Measurements from ENCODE around the gene SUMO3.

The SUMO3 gene

DNA sequence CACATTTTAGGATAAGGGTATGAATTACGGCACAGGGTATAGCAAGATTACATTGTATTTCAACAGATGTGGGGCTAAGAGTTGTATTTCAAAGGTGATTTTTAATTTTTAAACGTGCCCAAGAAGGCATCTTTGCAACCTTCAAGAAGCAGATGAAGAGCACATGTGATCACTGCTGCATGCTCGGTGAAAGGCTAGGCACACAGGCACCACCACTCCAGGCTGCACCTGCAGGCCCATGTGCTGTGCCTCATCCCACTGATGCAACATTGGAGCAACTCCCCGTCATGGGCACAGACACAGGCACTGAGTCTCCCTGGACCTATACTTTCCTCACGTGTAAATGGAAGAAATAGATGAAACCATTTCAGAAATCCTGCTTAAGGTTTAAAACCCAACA, 39.8 kb downstream of the SUMO3 start:
- no peak for DNase-seq

DNA sequence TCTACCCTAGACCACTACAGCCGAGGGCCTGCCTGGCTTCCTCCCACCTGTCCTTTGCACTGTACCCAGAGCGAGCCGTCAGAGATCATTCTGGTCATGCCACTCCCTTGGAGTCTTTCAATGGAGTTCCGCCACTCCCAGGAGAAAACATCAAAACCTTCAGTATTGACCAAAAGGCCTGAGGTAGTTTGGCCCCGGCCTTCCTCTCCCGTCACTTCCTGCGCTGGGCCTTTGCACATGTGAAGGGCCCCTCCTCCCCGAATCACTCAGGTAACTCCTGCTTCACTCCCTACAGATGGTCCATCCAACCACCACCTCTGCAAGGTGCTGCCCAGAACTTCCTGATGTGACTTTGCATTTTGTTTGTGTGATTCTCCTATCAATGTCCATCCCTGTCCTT, 42.9 kb downstream of the SUMO3 start:
- no peak for DNase-seq

DNA sequence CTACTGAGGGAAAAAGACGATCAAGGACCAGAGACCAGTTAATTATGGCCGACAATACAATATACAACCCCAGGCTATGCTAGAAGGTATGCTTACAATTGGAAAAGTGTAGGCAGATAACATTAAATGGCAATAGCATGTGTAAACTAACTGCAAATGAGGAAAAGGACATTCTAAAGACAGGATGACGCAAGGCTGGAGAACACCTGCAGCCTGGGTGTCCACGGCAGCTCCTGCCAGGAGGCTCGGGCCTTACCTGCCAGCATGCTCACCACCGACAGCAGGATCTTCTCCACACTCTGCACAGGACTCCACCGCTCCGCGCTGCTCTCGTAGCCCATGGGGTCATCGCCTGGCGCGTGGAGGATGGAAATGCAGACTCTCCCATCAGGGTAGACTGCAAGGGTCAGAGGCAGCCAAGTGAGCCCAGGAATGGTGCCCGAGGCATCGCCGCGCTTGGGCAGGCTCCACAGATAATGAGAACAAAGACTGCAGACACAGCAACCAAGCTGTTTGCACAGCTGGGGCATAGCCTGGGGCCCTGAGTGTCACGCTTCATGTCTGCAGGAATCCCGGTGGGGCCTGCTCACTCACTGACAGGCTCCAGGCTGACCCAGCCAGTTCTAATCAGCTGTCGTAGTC, 44.5 kb downstream of the SUMO3 start:
- no peak for DNase-seq

DNA sequence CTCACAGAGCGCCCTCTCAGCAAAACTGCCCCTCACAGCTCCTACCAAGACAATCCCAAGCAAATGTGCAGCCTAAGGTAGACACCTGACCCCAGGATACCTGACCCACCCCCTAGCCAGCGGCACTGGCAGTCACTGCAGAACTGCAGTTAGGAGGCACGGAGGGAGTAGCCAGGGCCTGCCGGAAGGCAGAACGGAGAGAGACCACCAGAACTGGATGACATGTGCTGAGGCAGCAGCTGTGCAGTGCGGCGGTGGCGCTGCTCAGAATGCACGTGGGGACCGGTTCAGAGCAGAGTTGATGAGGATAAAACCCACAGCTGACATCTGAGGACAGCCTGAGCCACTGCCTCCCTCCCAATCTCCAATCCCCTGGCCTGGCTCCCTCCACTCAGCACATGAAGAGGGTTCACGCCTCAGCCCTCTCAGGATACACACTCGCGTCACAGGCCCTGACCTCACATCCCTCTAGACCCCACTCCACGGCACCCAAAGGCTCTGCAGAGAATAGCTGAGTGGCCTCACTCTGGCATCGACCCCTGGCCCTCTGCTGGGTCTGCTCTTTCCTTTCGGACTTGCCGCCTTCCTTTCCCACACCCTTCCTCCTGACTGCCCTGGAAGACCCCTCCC, 45.9 kb downstream of the SUMO3 start:
- no peak for DNase-seq

DNA sequence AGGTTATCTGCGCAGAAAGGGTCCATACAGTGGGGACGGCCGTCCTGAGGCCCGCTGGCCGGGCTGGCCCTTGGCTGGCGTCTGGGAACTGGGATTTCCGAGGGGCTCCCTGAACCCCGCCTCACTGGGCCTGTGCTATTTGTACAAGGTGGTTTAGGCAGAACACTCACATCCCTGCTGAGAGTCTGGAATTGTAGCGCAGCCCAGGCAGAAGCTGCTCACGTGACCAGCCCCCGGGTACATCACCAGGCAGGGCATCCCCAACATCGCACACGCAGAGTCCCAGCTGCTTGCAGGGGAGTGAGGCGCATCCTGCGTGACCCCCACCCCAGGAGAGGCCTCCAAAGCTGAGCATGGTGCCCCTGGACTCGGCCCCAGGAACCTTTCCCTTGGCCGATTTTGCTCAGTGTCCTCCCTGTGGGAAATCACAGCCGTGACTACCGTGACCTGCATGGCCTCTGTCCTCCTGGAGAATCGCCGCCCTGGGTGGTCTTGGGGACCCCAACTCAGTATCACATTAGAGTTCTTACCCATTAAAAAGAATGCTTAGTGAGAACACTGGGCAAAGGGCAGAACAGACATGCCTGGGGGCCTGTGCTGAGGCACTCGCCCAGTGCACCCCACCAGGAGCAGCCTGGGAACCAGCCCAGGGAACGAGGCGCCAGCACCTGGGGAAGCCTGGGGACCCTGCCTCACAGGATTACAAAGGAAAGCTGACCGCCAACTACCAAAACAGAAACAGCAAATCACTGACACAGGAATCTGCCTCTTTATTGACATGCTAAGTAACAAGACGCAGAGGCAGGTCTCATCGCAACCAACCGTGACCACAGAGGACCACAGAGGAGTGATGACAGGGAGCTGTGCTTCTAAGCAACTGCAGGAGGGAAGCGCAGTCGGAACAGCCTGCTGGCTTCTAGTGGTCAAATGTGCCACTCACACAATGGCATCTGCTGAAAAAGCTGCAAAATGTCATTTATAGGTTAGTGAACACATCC, 49.7 kb downstream of the SUMO3 start:
- no peak for DNase-seq

DNA sequence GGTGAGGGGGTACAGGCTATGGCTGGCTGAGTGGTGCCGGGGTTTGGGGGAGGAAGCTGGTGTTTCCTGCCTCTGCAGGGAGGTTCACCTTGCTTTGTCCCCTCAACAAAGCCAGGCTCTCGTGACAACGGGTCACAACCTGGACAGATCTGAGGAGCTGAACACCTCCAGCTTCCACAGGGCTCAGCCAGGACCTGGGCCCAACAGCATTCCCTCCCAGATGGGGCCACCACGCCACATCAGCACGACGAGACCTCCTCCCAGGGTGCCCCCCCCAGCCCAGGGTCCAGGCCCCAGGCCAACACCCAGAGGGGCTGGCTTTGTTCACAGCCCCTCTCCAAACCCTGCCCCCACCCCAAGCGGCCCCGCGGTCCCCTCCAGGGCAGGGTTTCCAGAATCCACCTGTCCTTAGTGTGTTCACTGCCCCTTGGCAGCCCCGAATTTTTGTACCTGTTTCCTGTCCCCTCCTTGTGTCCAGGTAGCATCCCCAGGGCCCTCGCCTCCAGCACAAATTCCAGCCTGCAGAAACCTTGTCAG, 51.0 kb downstream of the SUMO3 start:
- DNase-seq: no peak

DNA sequence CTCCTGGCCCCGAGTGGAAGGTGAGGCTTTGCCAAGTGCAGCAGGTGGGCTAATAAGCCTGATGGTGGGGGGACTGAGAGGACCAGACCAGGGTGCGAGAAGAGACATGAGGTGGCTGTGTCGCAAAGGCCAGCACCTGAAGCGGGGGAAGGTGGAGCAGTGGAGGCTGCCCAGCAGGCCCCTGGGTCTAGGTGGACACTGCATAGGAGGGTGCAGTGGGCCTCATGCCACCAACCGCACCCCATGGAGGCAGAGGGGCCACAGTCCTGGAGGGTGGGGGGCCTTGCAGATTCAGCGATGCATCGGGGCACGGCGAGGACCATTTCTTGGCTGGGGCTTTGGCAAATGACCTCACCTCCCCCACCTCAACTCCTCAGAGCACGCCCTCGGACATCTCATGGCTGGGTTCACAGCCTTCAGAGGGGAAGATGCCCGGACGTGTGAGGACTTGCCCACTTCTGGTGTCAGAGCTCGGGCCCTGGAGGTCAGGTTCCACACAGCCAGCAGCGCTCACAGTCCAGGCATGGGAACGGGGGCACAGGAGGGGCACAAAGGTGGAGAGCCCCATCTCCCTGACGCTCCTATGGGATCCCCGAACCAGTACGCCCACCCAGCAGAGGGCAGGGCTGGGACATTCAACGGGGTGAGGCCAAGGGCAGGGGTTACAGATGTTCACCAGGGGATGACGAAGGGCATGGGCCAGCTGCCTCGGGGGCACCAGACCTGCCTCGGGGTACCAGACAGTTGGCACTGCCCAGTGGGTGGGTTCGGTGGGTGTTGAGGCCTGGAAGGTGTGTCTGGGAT, 51.6 kb downstream of the SUMO3 start:
- DNase-seq: no peak

DNA sequence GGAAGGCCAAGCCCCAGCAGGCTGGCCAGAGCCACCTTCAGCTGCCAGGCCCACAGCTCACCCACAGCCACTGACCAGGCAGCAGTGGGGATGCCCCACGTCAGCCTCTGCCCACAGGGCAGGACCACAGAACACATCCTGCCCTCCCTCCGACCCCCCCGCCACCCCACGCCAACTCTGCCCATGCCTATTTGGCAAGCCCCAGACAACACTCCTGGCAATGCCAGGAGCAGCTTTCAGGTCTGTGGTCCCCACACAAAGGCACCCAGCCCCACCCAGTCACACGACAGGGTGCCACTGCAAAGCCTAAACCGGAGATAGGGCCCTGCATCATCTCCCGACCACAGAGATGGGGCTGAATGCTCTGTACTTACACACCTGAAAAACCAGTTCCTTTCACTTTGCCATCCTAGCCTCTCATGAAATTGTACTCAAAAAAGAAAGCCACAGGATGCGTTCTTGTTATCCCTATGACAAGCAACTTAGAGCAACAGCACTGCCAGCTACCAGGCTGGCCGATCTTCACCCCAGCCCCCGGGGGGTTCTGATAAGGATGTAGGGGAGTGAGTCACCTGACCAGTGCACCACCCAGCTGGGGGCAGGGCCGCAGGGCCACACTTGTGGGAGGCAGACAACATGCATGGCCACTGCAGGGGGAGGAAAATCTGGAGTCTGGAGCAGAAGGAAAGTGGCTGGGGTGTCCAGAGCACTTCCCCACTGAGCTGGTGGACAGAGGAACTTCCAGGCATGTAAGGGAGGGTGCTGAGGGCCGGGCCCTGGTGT, 52.4 kb downstream of the SUMO3 start:
- DNase-seq: no peak

DNA sequence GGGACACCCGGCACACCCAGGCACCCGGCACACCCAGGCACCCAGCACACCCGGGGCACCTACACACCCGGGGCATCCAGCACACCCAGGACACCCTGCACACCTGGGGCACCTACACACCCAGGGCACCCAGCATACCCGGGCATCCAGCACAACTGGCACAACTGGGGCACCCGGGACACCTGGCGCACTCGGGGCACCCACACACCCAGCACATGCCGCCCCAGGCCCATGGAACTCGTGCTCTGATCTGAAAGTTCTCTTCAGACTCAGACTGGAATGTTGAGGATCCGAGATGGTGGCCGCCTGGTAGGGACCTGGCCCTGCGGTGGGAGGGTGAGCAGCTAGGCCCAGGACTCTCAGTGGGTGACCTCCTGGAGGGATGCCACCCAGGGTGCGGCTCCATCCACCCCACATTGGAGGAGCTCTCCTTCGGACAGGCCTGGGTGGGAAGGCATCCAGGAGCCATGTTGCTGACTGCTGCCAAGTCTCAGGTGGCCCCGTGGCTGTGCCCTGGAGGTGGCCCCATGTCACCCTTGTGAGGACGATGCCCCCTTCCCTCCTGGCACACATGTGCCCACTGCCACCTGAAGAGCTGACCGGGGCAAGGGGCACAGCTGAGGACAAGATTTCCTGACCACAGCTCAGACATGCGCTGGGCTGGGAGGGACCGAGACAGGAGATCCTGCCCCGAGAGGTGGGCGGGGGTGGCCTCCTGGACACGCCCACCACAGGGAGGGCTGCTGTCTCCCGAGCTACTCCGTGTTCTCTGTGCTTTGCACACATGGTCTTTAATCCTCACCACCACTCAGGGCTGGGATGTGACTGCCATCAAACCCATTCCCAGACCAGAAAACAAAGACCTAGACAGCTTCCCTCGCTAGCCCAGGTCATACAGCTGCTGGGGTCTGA, 53.3 kb downstream of the SUMO3 start:
- DNase-seq: no peak

DNA sequence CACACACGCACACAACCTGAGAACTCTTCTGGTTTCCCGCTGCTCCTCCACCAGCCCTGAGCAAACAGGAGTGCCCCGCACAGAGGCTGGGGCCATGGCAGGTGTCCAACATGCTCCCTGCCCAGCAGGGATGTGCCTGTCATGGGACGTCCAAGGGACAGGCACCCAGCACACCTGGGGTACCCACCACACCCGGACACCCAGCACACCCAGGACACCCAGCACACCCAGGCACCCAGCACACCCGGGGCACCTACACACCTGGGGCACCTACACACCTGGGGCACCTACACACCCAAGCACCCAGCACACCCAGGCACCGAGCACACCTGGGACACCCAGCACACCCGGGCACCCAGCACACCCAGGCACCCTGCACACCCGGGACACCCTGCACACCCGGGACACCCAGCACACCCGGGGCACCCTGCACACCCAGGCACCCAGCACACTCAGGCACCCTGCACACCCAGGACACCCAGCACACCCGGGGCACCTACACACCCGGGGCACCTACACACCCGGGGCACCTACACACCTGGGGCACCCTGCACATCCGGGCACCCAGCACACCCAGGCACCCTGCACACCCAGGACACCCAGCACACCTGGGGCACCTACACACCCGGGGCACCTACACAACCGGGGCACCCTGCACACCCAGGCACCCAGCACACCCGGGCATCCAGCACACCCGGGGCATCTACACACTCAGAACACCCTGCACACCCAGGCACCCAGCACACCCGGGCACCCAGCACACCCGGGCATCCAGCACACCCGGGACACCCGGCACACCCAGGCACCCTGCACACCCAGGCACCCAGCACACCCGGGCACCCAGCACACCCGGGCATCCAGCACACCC, 54.2 kb downstream of the SUMO3 start:
- DNase-seq: no peak

DNA sequence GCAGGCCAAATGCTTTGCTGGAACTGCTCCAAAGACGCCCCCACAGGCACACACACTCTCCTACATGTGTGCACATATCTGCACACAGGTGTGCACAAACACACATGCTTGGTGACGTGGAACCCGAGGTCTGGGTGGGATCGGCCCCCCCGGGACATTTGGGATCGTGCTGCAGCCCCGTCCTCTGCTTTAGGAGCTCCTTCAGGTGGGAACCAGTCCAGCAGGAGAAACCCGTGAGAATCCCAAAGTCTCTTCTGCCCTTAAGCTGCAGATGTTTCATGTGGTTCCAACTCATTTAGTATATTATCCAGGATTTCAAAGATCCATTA, 54.8 kb downstream of the SUMO3 start:
- no peak for DNase-seq

DNA sequence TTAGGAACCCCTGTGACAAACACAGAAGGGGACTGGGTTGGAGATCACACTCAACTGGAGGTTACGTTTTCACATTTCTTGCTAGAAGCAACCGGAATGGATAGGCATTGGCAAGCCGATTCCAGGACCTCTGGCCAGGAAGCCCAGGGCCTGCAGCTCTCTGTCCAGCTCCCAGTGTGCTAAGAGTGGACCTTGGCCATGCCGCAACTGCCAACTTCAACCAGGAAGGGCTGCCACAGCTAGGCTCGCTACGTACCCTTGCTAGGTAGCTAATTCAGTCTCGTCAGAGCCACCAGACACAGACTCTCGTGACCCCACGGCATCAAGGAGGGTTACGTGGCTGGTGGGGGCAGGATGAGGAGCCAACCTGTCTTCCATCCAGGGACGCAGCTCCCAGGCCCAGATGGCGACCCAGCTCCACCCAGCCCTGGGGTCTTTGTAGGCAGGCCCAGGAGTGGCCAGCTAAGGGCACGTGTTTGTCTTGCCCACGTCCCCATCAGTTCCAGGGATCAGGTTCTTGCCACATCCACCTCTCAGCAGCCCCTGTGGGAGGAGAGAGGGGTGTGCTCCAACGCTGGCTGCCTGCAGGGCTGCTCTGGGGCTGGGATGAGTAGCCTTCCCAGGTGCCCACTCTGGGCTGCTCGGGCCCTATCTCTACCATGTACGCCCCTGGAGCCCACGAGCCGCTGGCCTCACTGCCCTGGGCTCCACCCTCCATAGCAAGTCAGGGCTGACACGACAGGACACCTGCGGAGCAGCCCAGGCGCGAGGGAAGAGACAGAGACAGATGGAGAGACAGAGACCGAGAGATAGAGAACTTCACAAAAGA, 55.4 kb downstream of the SUMO3 start:
- DNase-seq: no peak

DNA sequence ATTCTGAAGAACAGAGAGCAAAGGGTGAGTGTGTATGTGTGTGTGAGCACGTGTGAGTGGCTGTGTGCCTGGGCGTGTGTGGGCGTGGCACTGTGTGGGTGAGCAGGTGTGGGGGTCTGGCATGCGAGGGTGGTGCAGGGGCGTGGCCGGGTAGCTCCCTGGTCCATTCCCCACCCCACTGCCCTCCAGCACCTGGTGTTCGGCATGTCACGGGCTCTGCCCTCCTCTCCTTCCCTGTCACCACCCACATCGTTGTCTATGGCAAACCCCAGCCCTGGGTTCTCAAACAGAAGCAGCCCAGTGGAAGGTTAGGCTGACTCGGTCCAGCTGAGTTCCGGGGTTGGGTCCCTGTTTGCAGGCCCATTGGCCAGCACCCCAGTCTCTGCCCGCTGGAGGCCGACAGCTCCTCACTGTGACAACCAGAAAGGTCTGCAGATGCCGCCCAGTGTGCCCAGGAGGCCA, 56.1 kb downstream of the SUMO3 start:
- DNase-seq: no peak

DNA sequence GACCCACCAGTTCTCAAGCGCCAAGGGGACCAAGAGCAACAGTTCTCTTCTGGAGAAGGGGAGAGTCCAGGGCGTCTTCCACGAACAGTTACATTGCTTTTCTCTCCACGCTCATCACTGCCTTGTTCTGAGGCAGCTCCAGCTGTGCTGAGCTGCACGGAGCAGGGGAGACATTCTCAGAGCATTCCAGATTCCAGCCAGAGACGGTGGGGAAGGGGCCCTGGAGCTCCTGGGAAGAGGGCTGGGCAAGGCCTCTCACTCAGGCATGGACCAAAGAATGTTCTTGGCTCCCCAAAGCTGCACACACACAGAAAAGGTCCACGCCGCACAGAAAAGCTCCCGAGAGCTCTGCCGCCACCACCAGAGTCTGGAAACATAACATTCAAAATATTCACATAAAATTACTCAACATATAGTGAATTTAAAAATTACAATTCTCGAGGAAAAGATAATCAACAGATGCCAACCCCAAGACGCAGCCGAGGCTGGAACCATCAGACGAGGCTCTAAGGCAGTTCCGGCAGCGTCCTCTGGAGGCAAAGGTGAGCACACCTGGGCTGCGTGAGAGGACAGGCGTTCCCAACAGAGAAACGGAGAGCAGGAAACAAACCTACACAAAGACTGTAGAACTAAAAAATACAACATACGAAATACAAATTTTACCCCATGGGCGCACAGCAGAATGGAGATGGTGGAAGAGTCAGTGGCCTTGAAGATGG, 56.7 kb downstream of the SUMO3 start:
- DNase-seq: no peak

DNA sequence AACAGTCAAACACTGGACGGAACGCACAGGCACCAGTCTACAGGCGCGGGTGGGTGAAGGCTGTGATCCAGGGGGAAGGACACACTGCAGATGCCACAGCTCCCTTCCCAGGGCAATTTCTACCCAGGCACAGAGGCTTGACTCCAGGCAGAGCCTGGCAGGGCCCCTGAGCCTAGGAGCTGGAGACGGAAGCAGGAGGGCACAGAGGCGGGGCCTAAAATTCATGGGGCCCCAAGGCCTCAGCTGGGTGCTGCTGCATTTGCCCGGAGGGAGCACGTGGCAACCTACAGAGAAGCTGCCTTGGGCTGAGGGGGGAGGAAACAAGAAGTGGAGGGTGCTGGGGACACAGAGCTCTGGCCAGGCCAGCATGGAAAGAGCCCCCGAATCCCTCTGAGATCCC, 57.5 kb downstream of the SUMO3 start:
- no peak for DNase-seq

DNA sequence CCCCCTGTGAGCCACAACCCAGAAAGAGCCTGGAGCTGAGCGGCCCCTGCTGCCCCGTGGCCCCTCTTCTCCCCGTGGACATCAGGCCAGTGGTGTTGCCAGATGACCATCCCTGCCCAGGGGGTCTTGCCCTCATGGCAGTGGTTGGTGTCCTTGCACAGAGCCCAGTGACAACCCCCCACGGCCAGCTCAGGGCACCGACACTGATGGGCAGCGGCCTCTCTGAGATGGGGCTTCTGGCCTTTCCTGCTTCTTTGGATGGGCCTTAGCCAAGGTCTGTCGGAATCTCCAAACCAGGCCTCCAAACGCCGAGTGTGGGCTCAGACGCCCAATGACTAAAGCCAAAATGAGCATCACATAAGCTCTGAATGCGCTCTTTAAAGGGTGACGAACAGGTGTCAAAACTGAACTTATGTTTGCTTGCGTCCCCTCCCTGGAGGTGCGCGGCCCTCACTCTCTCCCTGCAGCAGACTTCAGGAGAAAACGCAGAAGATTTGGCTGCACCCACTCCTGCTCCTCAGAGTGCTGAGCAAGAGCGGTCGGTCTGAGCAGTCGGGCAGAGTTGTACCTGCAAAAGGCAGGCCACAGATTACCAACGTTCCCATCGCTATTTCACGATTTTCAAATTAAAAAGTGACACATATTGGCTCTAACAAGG, 58.1 kb downstream of the SUMO3 start:
- no peak for DNase-seq

DNA sequence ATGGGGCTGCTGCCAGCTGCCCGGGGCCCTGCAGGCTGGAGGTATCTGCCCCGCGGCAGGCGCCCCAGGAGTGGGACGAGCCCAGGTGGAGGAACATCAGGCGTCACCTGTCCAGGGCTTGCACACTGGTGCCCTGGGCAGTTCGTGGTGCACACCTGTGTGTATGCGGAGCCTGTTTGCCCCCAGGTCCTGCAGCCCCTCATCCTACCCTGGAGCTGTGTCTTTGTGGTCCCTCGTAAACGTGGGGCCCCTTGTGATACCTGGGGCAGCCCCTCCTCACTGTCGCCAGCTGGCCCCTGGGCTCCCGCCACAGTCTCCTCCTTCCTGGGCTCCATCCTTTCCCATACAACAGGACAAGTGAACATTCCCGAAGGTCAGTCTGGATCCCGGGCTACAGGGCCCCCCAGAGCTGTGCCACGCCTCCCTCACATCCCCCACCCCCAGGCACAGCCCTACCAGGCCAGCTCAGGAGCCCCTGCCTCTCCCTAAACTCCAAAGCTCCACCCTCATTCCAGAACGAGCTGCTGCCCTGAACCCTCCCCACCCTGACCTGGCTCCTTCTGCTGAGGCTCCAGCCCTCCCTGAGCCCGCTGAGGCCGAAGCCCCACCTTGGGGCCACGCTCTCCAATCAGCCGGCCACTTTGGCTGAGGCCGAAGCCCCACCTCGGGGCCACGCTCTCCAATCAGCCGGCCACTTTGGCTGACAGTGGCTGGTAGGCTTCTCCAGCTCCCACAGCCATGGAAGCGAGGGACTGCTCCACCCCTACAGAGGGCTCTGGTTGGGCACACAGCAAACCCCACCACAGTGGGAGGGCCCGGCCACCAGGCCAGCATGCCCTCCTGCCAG, 58.9 kb downstream of the SUMO3 start:
- DNase-seq: no peak
